Metanephros (tissue), 1 donor: ENCODE measurements around the gene NPAS1. TPM values are rescaled to one million over a fixed set of nuclear protein-coding genes. Genes with fewer than 3 reads are reported as not detected.

Experiments used
- total RNA-seq: library from RNA; depleted of rRNA; stranded (reverse); fragments of >200 nt; gene quantifications from one replicate; pipeline ENCODE4 v1.2.3, GENCODE V29; 2014

The NPAS1 gene, protein sequence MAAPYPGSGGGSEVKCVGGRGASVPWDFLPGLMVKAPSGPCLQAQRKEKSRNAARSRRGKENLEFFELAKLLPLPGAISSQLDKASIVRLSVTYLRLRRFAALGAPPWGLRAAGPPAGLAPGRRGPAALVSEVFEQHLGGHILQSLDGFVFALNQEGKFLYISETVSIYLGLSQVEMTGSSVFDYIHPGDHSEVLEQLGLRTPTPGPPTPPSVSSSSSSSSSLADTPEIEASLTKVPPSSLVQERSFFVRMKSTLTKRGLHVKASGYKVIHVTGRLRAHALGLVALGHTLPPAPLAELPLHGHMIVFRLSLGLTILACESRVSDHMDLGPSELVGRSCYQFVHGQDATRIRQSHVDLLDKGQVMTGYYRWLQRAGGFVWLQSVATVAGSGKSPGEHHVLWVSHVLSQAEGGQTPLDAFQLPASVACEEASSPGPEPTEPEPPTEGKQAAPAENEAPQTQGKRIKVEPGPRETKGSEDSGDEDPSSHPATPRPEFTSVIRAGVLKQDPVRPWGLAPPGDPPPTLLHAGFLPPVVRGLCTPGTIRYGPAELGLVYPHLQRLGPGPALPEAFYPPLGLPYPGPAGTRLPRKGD
- total RNA-seq: 2.4 TPM

DNA sequence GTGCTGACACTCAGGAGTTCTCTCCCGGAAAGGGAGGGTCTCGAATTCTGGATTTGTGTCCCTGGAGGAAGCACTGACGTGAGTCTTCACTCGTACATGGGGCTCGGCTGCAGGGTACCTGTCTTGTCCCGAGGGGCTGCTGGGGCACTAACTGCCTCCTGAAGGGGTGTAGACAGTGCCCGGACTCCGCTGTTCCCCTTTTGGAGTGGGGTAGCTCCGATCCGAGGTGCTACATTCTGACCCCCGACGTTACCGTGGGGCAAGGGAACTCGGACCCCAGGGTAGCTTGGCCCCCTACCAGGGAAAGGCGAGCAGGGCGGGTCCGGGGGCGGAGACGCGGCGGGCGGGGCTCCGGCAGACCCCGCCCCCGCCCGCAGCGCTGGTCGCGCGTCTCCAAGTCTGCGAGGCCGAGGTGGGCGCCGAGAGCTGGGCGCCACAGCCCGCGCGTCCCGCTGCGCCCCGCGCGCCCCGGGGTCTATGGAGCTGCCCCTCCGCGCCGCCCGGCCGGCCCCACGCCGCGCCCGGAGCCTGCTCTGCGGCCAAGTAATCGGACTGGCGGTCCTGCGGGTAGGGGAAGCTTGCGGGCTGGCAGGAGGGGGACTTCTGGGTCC lies at the start of gene NPAS1:
NPAS1 (plus strand) TSS at position 407 of the 611 bp plus-strand sequence. CDS start 1,211 bp downstream, outside the sequence.

Other genes starting within 250 kb of the NPAS1 start
- gene SLC1A5, start 231.2 kb upstream of the NPAS1 start, total RNA-seq: 35.9 TPM
- 80.9 TPM for gene AP2S1, start 169.0 kb upstream of the NPAS1 start, total RNA-seq
- 48.3 TPM for gene ARHGAP35, start 158.8 kb upstream of the NPAS1 start, total RNA-seq
- 24.5 TPM for gene TMEM160, start 28.8 kb downstream of the NPAS1 start, total RNA-seq
- 24.5 TPM for gene ZC3H4, start 93.9 kb downstream of the NPAS1 start, total RNA-seq
- gene SAE1, start 111.0 kb downstream of the NPAS1 start, total RNA-seq: 67.6 TPM
- gene BBC3, start 211.4 kb downstream of the NPAS1 start, total RNA-seq: 4.6 TPM
- gene CCDC9, start 236.7 kb downstream of the NPAS1 start, total RNA-seq: 11.8 TPM